Ramos (cell line): ENCODE data around the gene LPXN.

Experiments used
- in situ Hi-C: fragments of 300-500 bp; cut with MboI; formaldehyde crosslinking; loops from one replicate; pipeline ENCODE4 v1.14.3; 2022; ENCODE audit warnings: low sequenced_read_pairs; ENCODE audit not compliant: unreplicated experiment

The LPXN gene

DNA sequence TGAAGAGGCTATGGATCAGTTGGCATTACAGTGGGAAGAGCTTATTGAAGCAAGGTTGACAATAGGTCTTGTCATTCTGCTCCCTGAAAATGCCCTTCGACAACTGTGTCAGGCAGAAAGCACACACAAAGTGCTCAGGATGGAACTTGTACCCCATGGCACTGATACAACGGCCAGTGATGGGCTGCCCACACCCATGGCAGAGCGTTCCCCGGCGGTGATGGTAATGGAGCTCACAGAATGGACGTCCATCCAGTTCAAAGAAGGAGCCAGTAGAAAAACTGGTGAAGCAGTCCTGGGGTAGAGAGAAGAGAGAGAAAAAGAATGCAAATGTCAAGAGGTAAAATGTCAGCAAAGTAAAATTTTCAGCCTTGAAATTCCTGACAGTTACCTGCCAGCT is 48.2 kb downstream of the LPXN start:
- in situ Hi-C loops, result no loop called here

DNA sequence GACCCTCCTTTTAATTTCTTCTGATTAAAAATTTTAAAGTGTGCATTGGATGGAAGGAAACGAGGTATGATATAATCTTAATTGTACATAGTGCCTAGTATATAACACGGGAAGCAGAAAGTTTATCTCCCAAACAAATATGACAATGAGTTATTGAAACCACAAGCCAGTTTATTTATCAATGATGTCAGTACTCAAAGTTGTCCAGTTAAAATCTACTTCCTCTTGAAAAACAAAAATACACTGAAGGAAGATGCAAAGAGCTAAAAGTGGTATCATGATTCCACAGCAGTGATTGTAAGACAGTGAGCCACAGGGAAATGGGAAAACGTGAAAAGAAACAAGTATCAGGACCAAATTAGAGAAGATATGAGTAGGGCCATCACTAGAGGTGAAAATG is 48.9 kb downstream of the LPXN start:
- in situ Hi-C loops, result no loop called here

DNA sequence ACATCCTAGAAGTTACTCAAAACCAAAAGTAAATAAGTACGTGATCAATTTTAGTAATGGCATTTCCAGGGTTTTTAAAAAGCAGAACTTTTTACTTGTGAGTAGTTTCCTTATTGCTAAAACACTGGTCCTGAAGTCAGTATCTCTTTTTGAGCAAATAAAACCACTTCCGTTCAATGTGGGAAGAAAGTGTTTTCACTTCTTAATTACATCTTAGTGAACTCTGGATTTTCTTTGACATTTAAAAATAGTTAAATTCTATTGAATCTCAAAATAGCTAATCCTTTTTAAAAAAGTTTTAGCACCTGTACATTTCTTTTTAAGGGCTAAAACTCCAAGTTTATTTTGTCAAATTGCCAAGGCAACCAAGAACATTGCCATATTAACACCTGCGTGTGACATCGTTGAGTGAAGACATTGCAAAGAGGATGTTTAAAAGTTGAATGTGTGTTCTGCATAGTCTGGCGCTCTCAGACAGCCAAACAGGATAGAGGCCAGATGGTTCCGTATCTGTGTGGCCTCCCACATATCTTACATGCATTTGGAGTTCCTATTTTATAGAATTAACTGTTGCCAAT is 50.5 kb downstream of the LPXN start:
- in situ Hi-C loops, result no loop called here

DNA sequence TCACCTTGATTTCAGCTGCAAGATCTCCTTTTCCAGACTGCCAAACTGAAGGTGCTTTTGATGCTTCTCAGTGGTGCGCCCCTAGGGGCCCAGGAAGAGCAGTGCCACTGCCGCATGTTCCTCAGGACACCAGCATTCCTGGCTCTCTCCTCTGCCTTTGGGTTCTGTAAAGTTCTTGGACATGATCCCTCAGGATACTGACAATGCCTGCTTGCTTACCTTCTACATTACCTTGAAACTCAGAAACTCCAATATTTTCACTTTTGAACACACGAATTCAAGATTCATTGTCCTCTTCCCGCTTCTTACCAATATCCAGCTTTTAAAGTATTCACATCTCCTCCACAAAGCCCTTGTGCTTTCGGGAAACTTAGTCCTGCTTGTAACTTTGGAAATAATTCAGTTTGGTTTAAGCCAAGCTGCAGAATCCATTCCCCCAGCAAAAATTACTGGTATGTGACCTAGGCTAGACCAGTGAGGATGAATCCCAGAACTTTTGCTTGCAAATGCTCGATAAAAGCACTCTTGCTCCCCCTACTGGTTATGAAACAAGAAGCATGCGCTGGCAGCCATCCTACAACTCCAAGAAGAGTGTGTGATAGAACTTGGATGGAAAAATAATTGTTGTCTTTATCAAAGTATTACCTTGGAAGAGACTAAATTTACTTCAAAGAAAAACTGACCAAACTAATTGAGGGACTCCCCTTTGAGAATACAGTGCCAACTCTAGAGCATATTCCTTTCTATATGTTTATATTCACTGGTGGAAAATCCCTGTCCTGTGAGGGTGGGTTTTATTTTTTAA is 51.2 kb downstream of the LPXN start:
- in situ Hi-C loops, result no loop called here

DNA sequence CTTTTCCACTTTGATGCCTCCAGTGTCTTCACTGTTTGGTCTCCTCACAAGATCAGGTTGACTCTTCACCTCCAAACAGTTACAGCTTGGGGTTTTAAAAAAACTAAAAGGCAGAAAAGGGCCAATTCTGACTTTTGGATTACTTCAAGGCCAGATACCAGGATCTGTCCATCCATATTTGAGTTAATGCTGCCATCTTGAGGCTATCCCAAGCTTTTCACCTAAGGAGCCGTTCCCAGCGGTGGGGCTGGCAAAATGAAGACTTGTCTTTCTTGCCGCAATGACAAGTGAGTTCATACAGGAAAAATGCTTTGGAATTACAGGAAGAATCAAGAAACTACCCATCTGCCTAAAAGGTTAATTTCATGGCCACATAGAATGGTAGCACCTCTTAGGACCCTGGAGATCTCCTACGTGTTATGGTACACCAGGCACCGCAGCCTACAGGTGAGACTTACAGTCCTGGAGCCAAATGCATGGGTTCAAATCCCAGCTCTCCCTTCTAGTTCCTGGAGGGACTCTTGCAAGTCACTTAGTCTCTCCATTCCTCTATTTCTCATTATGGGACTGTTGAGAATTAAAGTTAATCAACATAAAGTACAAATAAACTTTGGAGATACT is 61.8 kb downstream of the LPXN start:
- in situ Hi-C loops, result no loop called here

DNA sequence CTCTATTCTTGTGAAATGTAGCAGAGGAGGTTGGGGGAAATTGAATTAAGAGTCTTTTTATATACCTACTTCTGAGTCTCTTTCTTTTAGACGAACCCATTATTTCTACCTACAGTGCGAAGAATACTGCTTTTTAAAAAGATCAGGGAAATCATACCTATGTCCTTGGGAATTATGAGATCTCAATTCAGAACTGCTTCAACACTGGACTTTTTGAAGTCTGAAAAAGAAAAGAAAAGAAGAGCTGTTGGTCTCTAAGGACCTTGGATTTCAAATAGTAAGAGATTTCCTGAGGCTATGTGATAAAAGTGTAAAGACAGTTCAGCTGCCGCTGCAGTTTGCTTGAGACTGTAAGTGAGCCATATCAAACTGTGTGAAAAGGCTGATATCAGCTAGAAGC is 64.0 kb downstream of the LPXN start:
- in situ Hi-C loops, result no loop called here

DNA sequence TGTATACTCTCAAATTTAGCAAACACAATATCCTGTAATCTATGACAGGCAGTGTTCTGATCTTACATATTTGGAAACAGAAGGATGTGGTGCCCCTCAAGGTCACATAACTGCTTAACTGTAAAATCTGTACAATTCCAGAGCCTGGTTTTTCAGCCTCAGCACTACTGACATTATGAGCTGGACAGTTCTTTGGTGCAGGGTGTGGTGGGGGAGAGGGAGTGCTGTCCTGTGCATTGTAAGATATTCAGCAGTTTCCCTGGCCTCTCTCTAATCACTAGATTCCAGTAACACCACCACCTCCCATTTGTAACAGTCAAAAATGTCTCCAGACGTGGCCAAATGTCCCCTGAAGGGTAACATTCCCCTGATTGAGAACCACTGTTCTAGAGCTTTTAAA is 65.9 kb downstream of the LPXN start:
- in situ Hi-C loops, result no loop called here

DNA sequence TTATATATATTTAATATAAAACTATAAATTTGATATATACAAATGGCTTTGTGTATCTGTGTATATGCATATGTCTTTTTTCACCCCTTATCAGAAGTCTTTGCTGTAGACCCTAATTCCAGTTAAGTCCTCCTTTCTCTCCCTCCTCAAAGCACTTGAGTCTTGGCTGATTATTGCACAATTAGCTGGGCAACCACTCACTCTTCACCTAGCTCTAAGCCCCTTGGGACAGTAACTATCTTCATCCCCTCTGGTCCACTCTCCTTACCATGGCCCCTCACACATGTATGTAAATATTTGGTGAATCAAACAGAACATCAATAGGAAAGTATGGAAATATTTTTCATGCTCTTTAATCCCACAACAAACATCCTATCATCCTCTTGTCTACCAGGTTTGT is 66.8 kb downstream of the LPXN start:
- in situ Hi-C loops, result no loop called here

DNA sequence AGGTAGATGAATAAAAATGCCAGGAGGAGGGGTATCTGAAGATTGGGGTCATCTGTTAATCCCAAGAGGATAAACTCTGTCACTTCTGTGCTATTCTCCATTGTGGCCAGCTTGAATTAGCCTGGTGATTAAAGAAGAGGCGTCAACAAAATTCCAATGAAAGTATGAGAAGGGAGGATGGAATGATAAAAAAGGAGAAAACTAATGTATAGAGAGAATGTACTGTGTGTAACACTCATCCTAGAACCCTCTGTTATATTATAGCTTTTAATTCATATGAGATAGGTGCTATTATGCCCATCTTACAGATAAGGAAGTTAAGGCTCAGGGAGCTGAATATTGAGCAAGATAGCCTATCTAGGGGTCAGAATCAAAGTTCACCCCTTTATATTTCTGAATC is 67.7 kb downstream of the LPXN start, which contains the start of gene OR5B21:
TSS of gene OR5B21 (minus strand) at position 101 of the 400 bp plus-strand sequence. CDS start at position 101, 0 bp downstream.
- in situ Hi-C loops, result no loop called here

DNA sequence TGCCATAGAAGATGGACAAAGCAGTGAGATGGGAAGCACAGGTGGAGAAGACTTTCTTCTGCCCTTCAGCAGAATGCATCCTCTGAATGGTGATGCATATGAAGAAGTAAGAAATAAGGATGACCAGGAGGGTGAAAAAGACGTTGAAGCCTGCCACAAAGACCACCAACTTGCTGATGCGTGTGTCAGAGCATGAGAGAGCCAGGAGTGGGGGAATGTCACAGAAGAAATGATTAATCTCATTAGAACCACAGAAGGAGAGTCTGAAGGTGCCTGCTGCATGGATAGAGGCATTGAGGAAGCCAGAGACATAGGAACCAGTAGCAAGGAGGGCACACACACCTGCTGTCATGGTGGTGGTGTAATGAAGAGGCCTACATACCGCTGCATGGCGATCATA is 68.3 kb downstream of the LPXN start:
- in situ Hi-C loops, result no loop called here

DNA sequence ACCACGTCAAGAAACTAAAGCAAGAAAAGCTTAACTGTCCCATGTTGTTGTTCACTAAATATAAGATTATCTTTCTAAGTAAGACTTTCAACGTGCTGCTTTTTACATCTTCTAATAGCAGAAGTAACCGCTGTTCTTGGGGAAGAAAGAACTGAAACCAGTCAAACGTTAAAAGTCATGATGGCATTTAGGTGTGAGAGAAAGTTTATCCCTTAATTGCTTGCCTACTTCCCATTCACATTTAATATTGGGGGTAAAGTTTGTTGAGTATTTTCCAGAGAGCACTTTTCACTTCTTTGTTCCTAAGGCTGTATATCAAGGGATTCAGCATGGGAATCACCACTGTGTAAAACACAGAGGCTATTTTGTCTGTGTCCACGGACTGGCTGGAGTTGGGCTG is 68.7 kb downstream of the LPXN start:
- in situ Hi-C loops, result no loop called here

DNA sequence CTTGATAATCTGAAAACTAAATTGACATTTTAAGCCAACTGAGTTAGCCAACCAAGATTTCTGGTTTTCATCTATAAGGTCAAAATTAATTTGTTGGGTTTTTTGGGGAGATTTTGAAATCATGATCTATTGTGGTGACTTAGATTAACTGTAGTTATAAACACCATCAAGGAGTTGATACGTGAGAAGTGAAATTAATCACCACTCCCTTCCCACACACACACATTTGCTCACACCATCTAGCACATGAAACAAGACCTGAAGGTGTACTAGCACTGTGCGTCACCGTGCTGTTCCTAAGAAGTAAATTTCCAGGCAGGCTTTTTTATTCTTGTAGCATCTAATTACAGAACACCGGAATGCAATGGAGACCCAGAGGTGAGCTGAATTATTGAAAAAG is 69.8 kb downstream of the LPXN start:
- in situ Hi-C loops, result no loop called here

DNA sequence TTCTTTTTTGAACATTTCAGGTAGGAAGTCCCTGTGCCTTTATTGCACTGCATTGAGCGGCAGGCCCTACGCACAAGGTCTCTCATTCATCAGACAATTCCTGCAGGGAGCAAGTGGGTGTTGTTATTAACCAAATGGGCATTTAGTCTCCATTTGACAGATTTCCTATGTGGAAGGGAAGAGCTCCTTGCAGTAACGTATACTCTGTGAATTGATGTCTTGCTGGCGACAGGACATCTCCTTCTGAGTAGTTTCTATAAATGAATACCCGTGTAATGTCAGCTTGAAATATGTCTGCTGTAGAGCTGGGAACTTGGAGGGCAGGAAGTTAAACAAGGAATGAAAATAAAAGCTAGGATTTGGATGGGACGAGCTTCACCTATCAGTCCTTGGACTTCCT is 71.4 kb downstream of the LPXN start:
- in situ Hi-C loops, result no loop called here

DNA sequence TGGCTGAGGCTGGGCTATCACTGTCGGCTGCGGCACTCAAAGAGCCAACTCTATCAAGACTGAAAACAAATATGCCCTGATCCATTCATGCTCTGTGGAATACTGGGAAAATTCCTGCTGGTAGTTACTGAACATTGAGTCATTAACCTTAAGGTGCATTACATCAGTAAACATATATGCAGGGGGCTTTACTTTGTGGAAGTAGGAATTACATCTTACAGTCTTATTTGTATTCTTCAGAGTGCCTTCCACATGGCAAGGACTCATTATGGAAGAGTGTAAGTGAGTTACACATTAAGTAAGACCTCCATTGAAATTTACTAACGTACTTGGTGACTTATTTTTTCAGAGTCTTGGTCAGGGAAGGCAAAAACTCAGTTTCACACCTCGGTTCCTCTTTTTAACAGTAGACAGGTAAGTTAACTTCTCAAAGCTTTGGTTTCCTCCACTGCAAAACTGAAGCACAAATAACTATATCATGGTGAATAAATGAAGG is 72.2 kb downstream of the LPXN start:
- in situ Hi-C loops, result no loop called here

DNA sequence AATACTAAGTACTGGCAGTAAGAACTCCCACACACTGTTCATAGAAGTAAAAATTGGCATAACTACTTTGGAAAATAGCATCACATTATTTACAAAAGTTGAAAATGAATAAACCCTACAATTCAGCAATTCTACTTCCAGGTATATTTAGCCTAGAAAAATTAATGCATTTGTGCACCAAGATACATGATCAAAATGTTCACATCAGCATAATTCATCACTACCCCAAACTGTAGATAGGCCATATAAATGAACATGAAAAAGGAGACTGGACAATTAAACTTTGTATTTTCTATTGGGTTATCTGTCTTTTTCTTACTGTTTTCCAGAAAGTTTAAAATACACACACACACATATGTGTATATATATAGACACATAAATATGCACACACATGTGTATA is 73.7 kb downstream of the LPXN start:
- in situ Hi-C loops, result no loop called here

DNA sequence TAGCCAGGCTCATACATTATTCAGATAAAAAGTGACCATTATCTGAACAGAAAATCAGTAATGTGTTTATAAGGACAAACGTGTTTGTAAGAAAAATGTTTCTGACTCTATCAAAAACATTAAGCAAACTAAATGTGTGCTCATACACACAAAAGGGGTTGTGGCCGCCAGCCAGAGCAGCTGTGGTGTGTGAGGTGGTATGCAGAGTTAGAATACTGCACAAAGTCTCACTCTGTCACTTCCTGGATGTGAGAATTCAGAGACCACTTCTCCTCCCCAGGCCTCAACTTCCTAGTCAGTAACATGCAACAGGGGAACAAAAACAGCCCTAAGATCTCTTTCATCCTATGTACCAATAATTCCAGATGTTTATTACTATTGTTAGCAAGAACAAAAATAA is 77.2 kb downstream of the LPXN start:
- in situ Hi-C loops, result no loop called here

DNA sequence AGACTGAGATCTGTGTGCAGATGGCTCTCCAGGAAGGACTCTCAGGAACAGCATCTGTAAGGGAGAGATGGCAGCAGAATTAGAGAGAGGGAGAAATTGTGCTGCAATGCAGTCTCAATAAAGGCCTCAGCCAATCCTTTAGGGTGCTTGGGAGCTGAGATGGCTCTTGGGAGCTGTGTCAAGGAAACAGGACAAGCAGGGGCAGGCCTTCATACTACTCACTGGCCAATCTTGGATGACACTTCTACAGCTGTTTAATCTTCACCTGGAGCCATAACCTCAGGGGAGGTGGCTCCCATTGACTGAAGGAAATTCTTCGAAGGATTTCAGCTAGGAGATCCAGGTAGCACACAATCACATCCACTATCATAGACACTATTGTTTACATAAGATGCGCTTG is 77.7 kb downstream of the LPXN start:
- in situ Hi-C loops, result no loop called here

DNA sequence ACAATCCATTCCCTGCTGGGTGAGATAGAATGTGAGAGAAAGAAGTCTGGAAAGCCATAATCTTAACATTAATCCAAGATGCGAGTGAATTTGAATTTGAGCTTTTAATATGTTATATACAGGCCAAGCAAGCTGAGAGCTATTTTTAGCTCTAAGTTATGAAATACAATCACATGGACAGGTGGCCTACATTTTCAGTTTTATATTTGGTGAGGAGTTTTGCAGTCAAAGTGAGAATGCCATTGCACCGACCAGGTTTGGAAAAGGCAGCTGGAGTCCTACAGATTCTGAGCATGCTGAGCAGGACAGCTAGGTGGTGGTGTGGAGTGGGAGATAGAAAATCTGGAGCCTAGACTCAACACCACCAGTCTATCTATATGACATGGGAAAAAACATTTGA is 79.8 kb downstream of the LPXN start:
- in situ Hi-C loops, result no loop called here

DNA sequence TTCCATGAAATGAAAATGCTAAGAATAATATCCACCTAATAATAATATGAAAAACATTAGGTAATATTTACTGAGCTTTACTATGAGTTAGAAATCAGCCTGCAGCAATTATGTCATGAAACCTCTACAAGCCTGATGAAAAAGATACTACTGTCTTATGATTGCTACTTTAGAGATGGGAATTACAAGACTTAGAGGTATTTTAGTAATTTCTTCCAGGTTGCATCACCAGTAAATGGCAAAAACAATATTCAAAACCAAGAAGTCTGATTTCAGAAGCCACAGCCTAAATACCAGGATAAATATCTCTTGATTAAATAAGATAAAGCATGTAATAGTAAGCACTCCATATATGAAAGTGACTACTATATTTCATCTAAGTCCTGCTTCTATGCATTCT is 81.6 kb downstream of the LPXN start:
- in situ Hi-C loops, result no loop called here

DNA sequence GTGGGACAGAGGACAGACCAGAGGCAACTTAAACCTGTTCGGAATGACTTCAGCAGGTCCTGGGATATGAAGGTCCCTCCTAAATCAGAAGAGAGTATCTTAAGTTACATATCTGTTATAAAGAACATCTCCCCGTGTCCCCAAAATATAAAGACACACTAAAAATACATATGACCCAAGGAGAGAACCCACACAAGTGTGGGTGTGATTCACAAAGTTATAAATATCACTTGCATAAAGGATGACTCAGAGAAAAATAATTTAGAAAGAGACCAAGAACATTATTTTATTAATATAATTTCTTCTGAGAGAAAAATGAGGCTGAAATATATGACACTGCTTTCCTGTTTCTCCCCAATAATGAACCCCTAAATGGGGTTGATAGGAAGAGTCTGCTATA is 82.0 kb downstream of the LPXN start:
- in situ Hi-C loops, result no loop called here

DNA sequence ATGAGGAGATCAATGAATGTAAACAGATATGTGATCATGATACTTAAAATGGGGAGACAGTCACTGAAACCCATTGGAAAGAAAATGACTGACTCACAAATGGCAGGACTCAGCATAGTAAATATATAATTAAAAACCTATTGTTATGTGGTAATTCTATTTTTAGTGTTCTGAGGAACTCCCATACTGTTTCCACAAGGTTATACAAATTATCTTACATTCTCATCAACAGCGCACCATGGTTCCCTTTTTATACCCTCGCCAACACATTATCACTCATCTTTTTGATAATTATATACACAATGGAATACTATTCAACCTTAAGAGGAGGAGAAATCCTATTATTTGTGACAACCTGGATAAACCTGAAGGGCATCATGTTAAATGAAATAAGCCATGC is 84.8 kb downstream of the LPXN start:
- in situ Hi-C loops, result no loop called here

DNA sequence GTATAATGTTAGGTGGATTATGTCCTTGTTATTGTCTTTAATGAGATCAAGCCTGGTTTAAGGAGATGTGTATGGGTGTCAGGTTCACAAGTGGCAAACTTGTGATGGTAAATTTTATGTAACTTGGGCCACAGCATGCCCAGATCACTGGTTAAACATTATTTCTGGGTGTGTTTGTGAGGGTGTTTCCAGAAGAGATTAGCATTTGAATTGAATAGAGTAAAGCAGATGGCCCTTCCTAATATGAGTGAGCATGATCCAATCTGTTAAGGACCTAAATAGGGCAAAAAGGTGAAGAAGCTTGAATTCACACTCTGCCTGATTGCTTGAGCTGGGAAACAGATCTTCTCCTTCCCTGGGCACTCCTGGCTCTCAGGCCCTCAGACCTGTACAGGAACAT is 88.5 kb downstream of the LPXN start:
- in situ Hi-C loops, result no loop called here
